ENCODE measurements around the gene RNF223.

GRCh38 chr1:1066403-1067283, 7.5 kb downstream of the RNF223 start:
- TF ChIP-seq CTCF (conservative IDR thresholded peaks at IDR 0.05; ENCODE audit: low read depth, low read length): no peak
- TF ChIP-seq EZH2 (IDR thresholded peaks at IDR 0.05; ENCODE audit: low read length, unreplicated experiment): no peak
- TF ChIP-seq EZH2phosphoT487 (IDR thresholded peaks at IDR 0.05; ENCODE audit: borderline replicate concordance, low read length): no peak
